ENCODE data around the gene CNTN4.
"Not testable (repeated sequence)": the region's sequence is repeated elsewhere in the genome, so short reads cannot be mapped to it uniquely, and the experiment has no call there.

Gene CNTN4

GRCh38 chr3:2098398-2099027 lies at the start of gene CNTN4:
CNTN4 (plus strand) TSS chr3:2098866.
- DNase-seq, result peak; percentile 11

DNA sequence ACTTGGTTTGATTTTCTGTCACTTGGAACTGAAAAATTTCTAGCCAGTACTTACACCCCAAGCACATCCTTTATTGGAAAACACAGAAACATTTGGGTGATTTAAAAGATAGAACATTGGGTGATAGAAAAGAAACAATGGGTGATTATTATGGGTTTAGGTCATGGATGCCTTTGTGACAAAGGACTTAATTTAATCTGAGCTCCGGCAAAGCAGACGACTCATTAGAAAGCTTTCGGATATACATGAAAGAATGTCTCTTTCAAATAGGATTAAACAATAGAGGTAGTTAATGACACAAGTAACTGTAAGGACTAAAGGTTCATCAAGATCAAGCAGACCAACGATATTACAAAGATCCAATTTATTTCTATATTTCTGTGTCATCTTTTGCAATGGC lies 37.3 kb upstream of the CNTN4 start:
- DNase-seq, result no peak

- DNase-seq, result no peak
These were observed 27.1 kb upstream of the CNTN4 start for GRCh38 chr3:2071531-2071930.

GRCh38 chr3:2078821-2079220 lies 19.8 kb upstream of the CNTN4 start:
- no peak for DNase-seq

DNA sequence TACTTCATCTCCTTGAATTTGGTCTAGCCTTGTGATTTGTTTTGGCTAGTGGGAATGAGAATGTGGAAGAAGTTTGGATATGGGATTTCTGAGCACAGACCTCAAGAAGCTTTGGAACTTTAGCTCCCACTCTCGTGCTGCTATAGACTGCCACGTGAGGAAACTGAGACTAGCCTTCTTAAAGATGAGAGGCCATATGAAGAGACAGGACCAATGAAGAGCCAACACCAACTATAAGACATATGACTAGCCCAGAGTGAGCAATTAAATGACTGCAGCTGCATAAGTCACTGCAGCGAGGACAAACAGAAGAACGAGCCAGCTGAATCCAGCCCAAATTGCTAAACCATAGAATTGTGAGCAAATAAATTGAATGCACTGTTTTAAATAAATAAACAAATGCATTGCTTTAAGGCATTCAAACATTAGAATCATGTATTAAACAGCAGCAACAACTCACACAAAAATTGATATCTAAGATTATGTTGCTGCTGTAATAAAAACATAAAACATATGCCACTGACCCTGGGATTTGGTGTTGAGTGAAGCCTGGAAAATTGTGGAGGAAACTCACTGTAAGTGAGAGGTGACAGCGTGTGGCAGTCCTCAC lies 15.7 kb upstream of the CNTN4 start:
- no peak for DNase-seq

DNA sequence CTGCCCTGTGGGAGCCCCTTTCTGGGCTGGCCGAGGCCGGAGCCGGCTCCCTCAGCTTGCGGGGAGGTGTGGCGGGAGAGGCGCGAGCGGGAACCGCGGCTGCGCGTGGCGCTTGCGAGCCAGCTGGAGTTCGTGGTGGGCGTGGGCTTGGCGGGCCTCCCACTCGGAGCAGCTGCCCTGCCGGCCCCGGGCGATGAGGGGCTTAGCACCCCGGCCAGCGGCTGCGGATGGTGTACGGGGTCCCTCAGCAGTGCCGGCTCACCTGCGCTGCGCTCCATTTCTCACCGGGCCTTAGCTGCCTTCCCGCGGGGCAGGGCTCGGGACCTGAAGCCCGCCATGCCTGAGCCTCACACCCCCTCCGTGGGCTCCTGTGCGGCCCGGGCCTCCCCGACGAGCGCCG lies 15.1 kb upstream of the CNTN4 start:
- DNase-seq, result not testable (repeated sequence)

DNA sequence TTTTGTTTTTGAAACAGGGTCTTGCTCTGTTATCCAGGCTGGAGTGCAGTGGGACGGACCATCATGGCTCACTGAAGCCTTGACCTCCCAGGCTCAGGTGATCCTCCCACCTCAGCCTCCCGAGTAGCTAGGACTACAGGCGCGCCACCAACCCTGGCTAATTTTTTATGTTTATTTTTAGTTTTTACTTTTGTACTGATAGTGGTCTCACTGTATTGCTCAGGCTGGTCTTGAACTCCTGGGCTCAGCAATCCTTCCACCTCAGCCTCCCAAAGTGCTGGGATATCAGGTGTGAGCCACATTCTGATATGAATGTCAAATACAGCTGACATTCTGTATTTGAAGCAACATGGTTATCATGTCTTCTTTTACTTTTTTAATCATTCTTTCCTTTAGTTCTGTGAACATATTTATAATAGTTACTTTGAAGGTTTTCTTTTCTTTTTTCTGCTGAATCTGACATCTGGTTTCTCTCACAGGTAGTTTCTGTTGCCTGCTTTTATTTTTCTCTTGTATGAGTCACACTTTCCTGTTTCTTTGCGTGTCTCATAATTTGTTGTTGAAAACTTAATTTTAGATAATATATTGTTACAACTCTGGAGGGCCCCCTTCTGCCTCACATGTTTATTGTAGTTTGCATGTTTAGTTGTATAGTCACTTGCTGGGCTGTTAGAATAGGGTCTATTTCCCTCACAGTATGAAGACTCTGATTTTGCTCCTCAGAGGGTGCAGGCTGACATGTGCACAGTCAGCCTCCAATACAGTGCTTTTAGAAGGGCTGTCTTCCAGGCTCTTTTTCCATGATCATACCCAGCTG lies 8.4 kb upstream of the CNTN4 start:
- DNase-seq, result no peak

DNA sequence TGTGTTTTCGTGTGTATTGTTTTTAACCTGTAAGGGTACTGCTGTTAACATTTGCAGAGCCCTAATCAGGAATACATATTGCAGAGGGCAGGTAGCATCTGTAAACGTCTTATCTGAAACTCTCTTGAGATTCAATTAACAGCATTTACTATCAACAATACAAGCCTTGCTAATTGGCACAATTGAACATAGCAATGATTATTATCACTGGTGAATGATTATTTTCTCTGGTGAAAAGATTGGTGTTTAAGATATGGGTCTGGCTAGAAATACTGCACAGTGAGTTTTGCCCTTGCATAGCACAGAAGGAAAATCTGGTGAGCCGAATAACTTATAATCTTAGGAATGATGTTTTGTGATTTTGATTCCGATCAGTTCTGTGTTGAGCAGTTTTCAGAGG lies 5.9 kb upstream of the CNTN4 start:
- DNase-seq, result no peak

DNA sequence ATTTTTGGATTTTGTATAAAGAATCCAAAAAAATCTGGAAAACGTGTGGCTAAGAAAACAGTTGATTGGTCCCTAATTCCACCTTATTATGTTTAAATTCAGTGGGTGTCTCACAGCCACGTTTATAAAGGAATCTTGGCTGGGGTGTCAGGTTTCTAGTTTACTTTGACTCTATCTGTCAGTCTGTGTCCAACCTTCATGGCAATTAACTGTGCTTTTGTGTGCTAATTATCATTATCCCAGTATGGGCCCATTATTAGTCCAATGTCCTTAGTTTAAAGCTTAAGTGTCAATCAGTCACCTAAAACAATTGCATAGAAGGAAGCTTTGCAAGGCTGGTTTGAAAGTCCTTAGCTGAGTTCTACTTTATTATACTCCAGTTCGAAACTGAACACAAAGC lies 3.7 kb upstream of the CNTN4 start:
- DNase-seq, result no peak

- no peak for DNase-seq
These were observed 2.5 kb upstream of the CNTN4 start for GRCh38 chr3:2096216-2096615.

DNA sequence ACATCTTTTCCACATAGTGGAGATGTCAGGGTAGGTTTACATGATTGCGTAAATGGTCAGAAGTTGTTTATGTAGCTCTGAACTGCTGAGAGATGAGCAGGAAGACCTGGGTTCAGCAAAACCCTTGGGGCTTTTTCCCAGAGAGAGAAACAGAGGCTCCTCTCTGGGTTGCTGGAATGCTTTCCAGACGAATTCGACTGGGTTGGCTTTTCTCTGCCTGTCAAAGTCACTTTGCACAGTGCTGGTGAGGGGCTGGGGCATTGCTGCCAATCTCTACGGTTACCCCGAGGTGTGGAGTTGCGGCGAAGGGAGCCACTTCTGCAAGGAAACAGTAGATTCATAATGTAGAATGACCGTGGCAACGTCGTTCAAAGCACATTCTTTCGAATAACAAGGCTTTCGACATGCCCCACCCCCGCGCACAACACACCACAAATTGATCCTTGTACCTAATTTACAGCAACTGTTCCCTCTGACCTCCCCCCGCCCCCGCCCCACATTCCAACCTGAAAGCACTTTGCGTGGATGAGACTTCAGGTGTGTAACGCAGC lies 950 bp upstream of the CNTN4 start:
- no peak for DNase-seq

DNA sequence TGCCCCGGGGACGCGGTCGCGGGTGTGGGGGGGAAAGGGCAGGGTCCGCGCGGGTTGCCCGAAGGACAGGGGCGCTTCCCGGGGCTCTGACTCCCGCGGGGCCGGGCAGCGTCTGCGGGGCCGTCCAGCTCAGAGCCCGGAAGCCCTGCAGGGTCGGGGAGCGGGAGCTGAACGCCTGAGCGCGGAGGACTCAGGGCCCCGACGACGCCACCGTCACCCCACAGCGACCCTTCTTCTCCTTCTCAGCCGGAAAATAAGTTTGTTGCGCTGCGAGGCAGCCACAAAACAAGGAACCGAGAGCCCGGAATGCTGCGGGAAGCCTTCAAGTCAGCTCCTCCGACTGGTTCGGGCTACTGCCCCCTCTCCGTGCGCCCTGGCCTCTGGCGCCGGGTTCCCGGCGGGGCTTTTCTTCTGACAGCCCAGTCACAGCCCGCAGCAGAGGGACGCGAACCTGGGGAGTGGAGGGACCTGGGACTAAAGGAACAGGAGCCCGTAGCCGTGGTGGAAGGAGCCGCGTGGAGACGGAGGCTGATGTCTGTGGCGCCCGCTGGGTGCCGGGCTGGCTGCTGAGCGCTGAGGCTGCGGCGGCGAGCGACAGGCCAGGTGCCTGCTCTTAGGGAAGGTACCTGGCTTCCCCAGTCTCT lies 484 bp downstream of the CNTN4 start:
- DNase-seq, result no peak

GRCh38 chr3:2099779-2100191 lies 1.1 kb downstream of the CNTN4 start:
- no peak for DNase-seq

DNA sequence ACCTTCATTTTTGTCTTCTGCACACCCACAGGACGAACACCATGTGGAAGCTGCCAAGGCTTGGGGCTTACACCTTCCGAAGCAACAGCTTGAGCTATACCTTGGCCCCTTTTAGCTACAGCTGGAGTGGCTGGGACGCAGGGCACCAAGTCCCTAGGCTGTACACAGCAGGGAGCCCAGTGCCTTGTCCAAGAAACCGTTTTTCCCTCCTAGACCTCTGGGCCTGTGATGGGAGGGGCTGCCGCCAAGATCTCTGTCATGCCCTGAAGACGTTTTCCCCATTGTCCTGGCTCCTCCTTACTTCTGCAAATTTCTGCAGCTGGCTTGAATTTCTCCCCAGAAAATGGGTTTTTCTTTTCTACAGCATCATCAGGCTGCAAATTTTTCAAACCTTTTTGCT lies 7.8 kb downstream of the CNTN4 start:
- DNase-seq, result no peak

GRCh38 chr3:2110597-2111117 lies 12.0 kb downstream of the CNTN4 start:
- DNase-seq, result no peak

- no peak for DNase-seq
These were observed 16.1 kb downstream of the CNTN4 start for GRCh38 chr3:2114617-2115275.

DNA sequence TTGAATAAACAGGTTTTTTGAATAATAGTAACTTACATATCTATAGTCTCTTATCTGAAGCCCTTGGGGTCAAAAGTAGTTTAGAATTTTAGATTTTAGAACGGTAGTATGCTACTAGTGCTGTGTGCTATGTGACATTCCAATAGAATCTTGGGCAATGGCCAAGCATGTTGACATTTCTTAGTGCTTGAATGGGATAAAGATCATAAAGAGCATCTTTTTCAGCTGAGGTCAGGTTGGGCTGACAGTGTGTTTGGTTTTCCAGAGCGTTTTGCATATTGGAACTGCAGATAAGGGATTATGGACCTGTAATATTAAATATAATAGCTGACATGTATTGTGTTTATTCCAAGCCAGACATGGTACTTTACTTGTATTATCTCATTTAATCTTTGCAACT lies 32.1 kb downstream of the CNTN4 start:
- no peak for DNase-seq

DNA sequence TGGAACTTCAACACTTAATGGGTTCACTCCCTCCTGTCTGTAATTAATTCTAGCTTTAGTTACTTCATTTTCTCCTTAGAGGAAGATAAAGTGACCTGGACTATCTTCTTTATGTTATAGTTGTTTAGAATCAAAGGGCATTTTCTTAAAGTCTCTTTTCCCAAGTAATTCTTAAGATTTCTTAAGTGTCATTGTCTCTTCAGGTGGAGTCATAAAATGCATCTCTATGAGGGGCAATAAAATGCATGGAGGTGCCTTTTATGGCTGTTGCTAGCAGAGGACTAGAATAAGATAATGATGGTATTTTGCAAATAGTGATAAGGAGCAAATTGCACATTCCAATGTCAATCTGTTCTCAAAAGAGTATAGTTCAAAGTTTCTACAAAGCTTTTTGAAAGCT lies 34.5 kb downstream of the CNTN4 start:
- DNase-seq, result no peak

DNA sequence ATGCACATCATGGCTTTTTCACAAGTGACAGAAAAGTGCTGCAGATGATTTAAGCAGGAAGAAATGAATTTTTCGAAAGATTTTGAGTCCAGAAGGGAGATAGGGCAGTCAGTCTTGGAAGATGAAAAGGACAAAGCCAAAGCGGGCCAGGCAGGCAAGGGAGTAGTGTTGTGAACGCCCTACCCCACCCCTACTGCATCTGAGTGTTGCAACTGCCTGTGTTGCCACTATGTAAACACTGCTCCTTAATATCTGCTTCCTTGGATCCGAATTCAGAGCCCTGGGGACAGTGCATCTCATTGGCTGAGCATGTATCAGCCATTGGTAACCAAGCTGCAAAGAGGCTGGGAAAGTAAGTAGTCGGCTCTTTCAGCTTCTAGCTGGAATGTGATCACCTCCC lies 39.0 kb downstream of the CNTN4 start:
- DNase-seq, result no peak

DNA sequence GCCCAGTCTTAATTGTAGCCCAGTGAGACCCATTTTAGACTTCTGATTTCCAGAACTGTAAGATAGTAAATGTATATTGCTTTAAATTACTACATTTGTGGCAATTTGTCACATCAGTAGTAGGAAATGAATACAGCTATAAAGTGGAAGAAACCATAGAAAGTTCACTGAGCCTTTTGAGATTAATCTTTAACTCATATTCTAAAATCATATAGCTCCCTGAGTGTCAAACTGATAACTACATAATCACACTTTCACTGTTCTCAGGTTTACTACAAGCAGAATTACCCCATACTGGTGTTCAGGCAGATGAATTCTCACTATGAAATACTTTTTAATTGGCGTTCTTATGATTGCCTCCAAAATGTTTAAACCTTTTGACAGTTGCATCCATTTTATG lies 42.8 kb downstream of the CNTN4 start:
- no peak for DNase-seq

GRCh38 chr3:2148561-2149340 lies 50.1 kb downstream of the CNTN4 start:
- no peak for DNase-seq

DNA sequence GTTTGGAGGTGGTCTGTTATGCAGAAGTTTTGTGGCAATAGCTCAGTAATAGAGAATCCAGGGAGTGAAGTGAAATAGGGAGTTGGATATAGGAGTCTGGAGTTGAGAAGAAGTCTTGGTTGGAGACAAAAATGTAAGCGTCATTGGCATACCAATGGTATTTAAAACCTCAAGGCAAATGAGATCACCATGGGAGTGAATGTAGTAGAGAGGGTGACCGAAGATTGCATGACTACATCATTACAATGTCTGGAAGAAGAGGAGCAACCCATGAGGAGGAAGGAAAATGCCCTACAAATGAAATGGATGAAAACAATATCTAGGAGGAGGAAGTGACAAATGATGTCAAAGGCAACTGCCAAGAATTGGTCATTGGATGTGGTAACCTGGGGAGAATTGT lies 54.4 kb downstream of the CNTN4 start:
- no peak for DNase-seq
